ENCODE results near the gene PFDN4. TPM values are rescaled to one million over a fixed set of nuclear protein-coding genes. Genes with fewer than 3 reads are reported as not detected.

PFDN4 gene
- total and polyA plus RNA-seq, 12 donors, result 21.9 to 56.3 (median 30.7) TPM

- H3K27ac ChIP-seq, result no peak overlapping the region
- ATAC-seq (no peak), DNase-seq (no peak)
- no peaks in the 10 kb centered on the region for H3K36me3 ChIP-seq
- no peaks in the 10 kb centered on the region for H3K27me3 ChIP-seq
- WGBS, 2 donors, result 93 to 94% methylated on average over 9 to 10 of the region's 10 CpGs
- intact Hi-C loops (cut with DNase I), result no loop called here
- TF ChIP-seq, protein P1, sequence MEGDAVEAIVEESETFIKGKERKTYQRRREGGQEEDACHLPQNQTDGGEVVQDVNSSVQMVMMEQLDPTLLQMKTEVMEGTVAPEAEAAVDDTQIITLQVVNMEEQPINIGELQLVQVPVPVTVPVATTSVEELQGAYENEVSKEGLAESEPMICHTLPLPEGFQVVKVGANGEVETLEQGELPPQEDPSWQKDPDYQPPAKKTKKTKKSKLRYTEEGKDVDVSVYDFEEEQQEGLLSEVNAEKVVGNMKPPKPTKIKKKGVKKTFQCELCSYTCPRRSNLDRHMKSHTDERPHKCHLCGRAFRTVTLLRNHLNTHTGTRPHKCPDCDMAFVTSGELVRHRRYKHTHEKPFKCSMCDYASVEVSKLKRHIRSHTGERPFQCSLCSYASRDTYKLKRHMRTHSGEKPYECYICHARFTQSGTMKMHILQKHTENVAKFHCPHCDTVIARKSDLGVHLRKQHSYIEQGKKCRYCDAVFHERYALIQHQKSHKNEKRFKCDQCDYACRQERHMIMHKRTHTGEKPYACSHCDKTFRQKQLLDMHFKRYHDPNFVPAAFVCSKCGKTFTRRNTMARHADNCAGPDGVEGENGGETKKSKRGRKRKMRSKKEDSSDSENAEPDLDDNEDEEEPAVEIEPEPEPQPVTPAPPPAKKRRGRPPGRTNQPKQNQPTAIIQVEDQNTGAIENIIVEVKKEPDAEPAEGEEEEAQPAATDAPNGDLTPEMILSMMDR (IDR thresholded peaks at IDR 0.05), result no peak
- no peak overlapping the region for H3K4me3 ChIP-seq
- H3K4me1 ChIP-seq, result no peaks in the 10 kb centered on the region
- H3K9me3 ChIP-seq, result no peaks in the 10 kb centered on the region
Observed at GRCh38 chr20:54250691-54251090, 42.8 kb downstream of the PFDN4 start.

- Histone ChIP-seq H3K36me3 (no peaks in the 10 kb centered on the region), H3K4me3 (no peak overlapping the region), H3K4me1 (no peaks in the 10 kb centered on the region), H3K9me3 (no peaks in the 10 kb centered on the region), H3K27me3 (no peaks in the 10 kb centered on the region), H3K27ac (no peak overlapping the region)
- DNase-seq, result no peak
- TF ChIP-seq, protein P1 (IDR thresholded peaks at IDR 0.05), result no peak
- no peak for ATAC-seq
- 83 to 84% methylated on average over 3 of the region's 3 CpGs for WGBS, 2 donors
- intact Hi-C loops (cut with DNase I), result no loop called here
Observed at GRCh38 chr20:54251096-54251495, 43.2 kb downstream of the PFDN4 start.

DNA sequence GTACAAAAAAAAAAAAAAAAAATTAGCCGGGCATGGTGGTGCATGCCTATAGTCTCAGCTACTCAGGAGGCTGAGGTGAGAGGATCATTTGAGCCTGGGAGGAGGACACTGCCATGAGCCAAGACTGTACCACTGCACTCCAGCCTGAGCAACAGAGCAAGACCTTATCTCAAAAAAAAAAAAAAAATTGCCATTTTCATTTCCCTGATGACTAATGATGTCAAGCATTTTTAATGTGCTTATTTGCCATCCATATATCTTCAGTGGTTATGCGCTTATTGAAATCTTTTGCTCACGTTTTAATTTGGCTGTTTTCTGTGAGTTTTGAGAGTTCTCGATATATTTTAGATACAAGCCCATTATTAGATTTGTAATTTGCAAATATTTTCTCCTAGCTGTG lies 46.7 kb downstream of the PFDN4 start:
- TF ChIP-seq, protein P1 (IDR thresholded peaks at IDR 0.05), result no peak
- ATAC-seq (no peak), DNase-seq (no peak)
- Histone ChIP-seq H3K4me1 (no peaks in the 10 kb centered on the region), H3K36me3 (no peaks in the 10 kb centered on the region), H3K9me3 (no peaks in the 10 kb centered on the region), H3K27me3 (no peaks in the 10 kb centered on the region), H3K4me3 (no peak overlapping the region), H3K27ac (no peak overlapping the region)
- 75 to 88% methylated on average over 3 of the region's 4 CpGs for WGBS, 2 donors
- intact Hi-C loops (cut with DNase I), result no loop called here

GRCh38 chr20:54255157-54255556 lies 47.3 kb downstream of the PFDN4 start:
- Histone ChIP-seq H3K27ac (no peak overlapping the region), H3K4me1 (no peaks in the 10 kb centered on the region), H3K4me3 (no peak overlapping the region), H3K27me3 (no peaks in the 10 kb centered on the region), H3K36me3 (no peaks in the 10 kb centered on the region), H3K9me3 (no peaks in the 10 kb centered on the region)
- WGBS, 2 donors, result 76 to 83% methylated on average over 5 of the region's 5 CpGs
- DNase-seq, result no peak
- TF ChIP-seq, protein P1 (IDR thresholded peaks at IDR 0.05), result no peak
- ATAC-seq, result no peak
- intact Hi-C loops (cut with DNase I), result loop anchor here in 1 of 10 donors (5.0 kb wide), 1 partner anchor 1408 kb away; no protein-coding TSS in a partner anchor
